AG04449 (cell line): ENCODE results near the gene COL4A1.

Experiments used
- CTCF ChIA-PET: fragments of 350-600 bp; formaldehyde crosslinking; extraction: SDS; loops from one replicate; lab custom pipeline; 2021; ENCODE audit warnings: antibody characterized with exemption; lab: Yijun Ruan, JAX
- POLR2A ChIA-PET: fragments of 400-600, 350-600 bp; formaldehyde crosslinking; extraction: SDS; loops from one replicate; lab custom pipeline; 2020; ENCODE audit warnings: antibody characterized with exemption, inconsistent platforms; lab: Yijun Ruan, JAX
- DNase-seq: peaks from one replicate; pipeline ENCODE4 v3.0.0-alpha.2; 2010; ENCODE audit warnings: low read depth, low spot score
- H3K4me3 ChIP-seq: 2 replicates; pipeline ENCODE4 v1.5.1; 2011; ENCODE audit warnings: low read depth, mild to moderate bottlenecking, control low read depth, low read length
- TF ChIP-seq, protein P1 (sequence below): IDR thresholded peaks from one replicate; pipeline ENCODE4 v1.5.1; 2011; ENCODE audit warnings: mild to moderate bottlenecking, moderate library complexity, low read length, control low read depth, inconsistent platforms; ENCODE audit not compliant: insufficient read depth; ENCODE audit errors: missing control alignments

COL4A1 gene

DNA sequence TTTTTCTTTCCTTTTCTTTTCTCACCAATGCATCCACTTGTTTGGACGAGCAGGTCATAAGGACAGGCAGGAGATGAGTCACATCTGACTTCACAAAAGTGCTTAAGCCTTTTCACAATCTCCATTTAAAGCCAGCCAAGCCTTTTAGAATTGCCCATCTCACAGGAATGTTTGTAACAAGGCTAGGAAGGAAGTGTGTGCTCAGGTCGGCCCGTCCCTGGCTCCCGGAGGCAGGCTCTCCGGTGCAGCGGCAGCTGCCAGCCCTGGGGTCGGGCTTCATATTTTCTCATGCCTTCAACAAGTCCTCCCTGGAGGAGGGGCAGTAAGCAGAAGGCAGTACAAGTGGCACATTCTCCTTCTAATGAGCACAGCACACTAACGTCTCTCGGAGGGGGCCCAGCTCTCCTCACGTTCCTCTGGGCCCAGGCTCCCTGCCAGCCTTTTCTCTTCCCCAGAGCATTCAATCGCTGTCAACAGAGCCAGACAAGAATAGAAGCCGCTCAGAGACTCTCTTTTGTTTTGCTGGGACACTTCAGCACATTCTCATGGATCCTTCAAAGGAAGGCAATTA, 180.5 kb downstream of the COL4A1 start:
- peak overlapping the region; percentile 40 for H3K4me3 ChIP-seq
- TF ChIP-seq, protein P1, sequence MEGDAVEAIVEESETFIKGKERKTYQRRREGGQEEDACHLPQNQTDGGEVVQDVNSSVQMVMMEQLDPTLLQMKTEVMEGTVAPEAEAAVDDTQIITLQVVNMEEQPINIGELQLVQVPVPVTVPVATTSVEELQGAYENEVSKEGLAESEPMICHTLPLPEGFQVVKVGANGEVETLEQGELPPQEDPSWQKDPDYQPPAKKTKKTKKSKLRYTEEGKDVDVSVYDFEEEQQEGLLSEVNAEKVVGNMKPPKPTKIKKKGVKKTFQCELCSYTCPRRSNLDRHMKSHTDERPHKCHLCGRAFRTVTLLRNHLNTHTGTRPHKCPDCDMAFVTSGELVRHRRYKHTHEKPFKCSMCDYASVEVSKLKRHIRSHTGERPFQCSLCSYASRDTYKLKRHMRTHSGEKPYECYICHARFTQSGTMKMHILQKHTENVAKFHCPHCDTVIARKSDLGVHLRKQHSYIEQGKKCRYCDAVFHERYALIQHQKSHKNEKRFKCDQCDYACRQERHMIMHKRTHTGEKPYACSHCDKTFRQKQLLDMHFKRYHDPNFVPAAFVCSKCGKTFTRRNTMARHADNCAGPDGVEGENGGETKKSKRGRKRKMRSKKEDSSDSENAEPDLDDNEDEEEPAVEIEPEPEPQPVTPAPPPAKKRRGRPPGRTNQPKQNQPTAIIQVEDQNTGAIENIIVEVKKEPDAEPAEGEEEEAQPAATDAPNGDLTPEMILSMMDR, result no peak
- ChIA-PET CTCF (interaction anchor here (1.6 to 6.2 kb wide), 2 partner anchors 12 to 1165 kb away, joined by 3 to 40 read pairs; no protein-coding TSS in a partner anchor), POLR2A (no interaction called here)
- peak; percentile 93 for DNase-seq

DNA sequence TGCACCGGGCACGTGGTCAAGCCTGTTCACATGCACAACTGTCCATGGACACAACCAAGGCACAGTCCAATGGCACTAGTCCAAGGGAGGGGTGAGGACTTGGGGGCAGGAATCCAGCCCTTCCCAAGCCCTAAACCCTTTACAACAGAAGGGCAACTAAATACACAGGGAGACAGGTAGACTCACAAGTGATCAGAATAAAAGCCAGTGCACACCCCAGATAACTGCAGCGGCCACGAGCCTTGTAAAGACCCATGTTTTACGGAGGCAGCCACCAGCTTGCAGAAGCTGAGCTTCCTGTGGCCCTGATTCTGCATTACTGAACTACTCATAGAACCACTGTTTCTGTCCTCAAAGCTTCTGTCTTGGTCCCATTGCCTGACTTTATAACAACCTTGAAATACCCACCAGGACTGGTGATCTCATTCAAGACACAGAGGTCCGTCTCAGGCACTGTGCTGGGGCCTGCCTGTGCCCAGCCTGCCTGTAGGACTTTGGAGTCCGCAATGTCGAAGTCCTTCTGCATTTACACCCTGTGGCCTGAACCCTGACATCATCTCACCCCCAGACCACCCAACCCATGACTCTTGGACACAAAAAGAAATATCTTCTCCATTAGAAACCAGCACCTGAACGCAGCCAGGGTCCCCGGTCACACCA, 181.2 kb downstream of the COL4A1 start:
- POLR2A ChIA-PET, result no interaction called here
- TF ChIP-seq, protein P1, result no peak
- H3K4me3 ChIP-seq, result no peak overlapping the region
- DNase-seq, result no peak
- CTCF ChIA-PET, result interaction anchor here (1.6 to 6.2 kb wide), 2 partner anchors 11 to 1165 kb away, joined by 3 to 40 read pairs; no protein-coding TSS in a partner anchor

GRCh38 chr13:110125157-110125556, 181.8 kb downstream of the COL4A1 start:
- CTCF ChIA-PET, result interaction anchor here (1.3 to 6.2 kb wide), 2 partner anchors 10 to 1164 kb away, joined by 5 to 40 read pairs; no protein-coding TSS in a partner anchor
- TF ChIP-seq, protein P1, result no peak
- POLR2A ChIA-PET, result no interaction called here
- DNase-seq, result no peak
- H3K4me3 ChIP-seq, result no peak overlapping the region

- DNase-seq, result no peak
- CTCF ChIA-PET, result interaction anchor here (1.2 to 6.2 kb wide), 3 partner anchors 9 to 1163 kb away, joined by 4 to 40 read pairs (median 5); no protein-coding TSS in a partner anchor
- POLR2A ChIA-PET, result no interaction called here
- TF ChIP-seq, protein P1, result no peak
- no peak overlapping the region for H3K4me3 ChIP-seq
These were observed 182.6 kb downstream of the COL4A1 start for GRCh38 chr13:110124201-110124940.

DNA sequence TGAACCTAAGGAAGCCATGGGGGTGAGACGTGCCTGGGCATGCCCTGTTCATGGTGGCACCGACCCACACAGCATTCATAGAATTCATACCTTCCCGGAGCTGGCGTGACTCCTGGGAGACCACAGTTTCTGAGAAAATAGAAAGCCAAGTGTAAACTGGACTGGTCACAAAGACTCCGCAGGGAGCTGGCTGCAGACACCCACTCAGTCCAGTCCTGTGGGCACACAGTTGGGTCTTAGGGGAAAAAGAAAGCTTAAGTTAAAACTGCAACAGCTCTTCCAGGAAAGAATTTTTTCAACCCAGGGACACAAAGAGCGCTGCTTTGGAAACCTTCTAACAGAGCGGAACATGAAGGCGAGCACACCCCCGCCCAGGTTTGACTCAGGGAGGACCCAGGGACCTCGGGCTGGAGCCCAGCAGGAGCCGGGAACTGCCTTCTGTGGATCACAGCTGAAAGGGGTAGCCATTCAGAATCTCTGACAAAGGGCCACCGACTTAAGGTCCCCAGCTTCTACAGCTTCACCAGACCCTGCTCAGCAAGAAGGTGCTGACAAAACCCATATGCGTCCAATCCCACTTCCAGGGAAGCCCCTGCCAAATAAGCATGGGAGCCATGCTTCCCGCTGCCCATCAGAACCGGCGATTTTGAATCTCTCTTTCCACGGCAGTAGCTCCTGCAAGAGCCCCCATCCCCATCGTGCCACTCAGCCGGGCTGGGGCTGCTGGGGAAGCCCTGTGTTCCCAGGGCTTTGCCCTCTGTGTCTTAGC, 183.7 kb downstream of the COL4A1 start:
- POLR2A ChIA-PET, result no interaction called here
- CTCF ChIA-PET, result interaction anchor here (1.2 to 6.2 kb wide), 4 partner anchors 8 to 338 kb away, joined by 3 to 40 read pairs (median 4); no protein-coding TSS in a partner anchor

More for the DNA sequence above, 183.7 kb downstream of the COL4A1 start:
- TF ChIP-seq, protein P1, result no peak
- no peak for DNase-seq
- no peak overlapping the region for H3K4me3 ChIP-seq
